Measurements from ENCODE around the gene TMEM132A. TPM values are rescaled to one million over a fixed set of nuclear protein-coding genes. Genes with fewer than 3 reads are reported as not detected.

TMEM132A gene
- total RNA-seq, 1 experiment from 2014 or later, result 84.2 TPM

DNA sequence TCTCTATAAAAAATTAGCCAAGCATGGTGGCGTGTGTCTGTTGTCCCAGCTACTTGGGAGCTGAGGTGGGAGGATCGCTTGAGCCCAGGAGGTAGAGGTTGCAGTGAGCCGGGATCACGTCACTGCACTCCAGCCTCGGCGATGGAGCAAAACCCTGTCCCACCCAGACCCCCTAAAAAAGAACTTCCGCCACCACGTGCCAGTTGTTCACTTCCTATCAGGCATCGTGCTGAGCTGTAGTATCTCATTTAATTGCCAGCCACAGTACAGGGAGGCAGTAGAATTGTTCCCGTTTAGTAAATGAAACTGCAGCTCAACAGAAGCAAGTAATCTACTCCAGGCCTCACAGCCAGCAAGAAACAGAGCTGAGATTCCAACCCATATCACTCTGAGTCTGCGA lies 3.0 kb upstream of the TMEM132A start:
- Histone ChIP-seq H3K27me3 (ENCODE audit: low read length) (no peaks in the 10 kb centered on the region), H3K9me2 (replicated peaks; ENCODE audit: low read length) (no peaks in the 10 kb centered on the region), H3K36me3 (ENCODE audit: low read depth, low read length) (peaks cover 27% of the 10 kb centered on the region; the same call in 1 of the 2 replicates), H2AFZ (ENCODE audit: low read length) (no peak overlapping the region), H4K20me1 (ENCODE audit: low read length) (peaks cover 7% of the 10 kb centered on the region), H3K9ac (ENCODE audit: low read length) (no peak overlapping the region), H3K4me2 (ENCODE audit: low read length) (no peak overlapping the region), H3K27ac (ENCODE audit: low read length) (no peak overlapping the region), H3K9me3 (ENCODE audit: low read length) (no peaks in the 10 kb centered on the region), H3K4me3 (ENCODE audit: low read length) (no peak overlapping the region), H3K4me1 (ENCODE audit: insufficient read depth, low read length) (peaks cover 44% of the 10 kb centered on the region), H3K79me2 (ENCODE audit: low read length) (peaks cover 48% of the 10 kb centered on the region), H3F3A (ENCODE audit: low read length, unreplicated experiment) (no peaks in the 10 kb centered on the region)
- ChIA-PET POLR2A (ENCODE audit: unreplicated experiment) (no interaction called here), CTCF (no interaction called here)
- TF ChIP-seq EZH2 (IDR thresholded peaks at IDR 0.05; ENCODE audit: low read length, unreplicated experiment), result no peak
- TF ChIP-seq, protein P1, sequence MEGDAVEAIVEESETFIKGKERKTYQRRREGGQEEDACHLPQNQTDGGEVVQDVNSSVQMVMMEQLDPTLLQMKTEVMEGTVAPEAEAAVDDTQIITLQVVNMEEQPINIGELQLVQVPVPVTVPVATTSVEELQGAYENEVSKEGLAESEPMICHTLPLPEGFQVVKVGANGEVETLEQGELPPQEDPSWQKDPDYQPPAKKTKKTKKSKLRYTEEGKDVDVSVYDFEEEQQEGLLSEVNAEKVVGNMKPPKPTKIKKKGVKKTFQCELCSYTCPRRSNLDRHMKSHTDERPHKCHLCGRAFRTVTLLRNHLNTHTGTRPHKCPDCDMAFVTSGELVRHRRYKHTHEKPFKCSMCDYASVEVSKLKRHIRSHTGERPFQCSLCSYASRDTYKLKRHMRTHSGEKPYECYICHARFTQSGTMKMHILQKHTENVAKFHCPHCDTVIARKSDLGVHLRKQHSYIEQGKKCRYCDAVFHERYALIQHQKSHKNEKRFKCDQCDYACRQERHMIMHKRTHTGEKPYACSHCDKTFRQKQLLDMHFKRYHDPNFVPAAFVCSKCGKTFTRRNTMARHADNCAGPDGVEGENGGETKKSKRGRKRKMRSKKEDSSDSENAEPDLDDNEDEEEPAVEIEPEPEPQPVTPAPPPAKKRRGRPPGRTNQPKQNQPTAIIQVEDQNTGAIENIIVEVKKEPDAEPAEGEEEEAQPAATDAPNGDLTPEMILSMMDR (conservative IDR thresholded peaks at IDR 0.05; ENCODE audit: low read depth, low read length), result no peak
- no peak for TF ChIP-seq EZH2phosphoT487 (IDR thresholded peaks at IDR 0.05; ENCODE audit: borderline replicate concordance, low read length)
- ATAC-seq, result no peak
- intact Hi-C loops (cut with micrococcal nuclease), result no loop called here
- no peak for DNase-seq
- no TSS peak for BruUV-seq (replicated peaks)

DNA sequence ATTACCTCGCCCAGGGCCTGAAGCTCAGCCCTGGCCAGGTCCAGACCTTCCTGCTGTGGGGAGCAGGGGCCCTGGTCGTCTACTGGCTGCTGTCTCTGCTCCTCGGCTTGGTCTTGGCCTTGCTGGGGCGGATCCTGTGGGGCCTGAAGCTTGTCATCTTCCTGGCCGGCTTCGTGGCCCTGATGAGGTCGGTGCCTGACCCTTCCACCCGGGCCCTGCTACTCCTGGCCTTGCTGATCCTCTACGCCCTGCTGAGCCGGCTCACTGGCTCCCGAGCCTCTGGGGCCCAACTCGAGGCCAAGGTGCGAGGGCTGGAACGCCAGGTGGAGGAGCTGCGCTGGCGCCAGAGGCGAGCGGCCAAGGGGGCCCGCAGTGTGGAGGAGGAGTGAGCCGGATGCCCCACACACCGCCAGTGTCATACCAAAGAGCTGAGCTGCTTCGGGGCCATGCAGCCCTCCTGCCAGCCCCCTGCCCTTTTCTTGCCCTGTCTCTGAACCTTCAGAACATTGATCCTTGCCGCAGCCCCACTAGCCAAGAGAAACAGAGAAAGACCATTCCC lies 2.4 kb upstream of the TMEM132A start:
- H3K4me1 ChIP-seq (ENCODE audit: insufficient read depth, low read length), result peaks cover 40% of the 10 kb centered on the region
- POLR2A ChIA-PET (ENCODE audit: unreplicated experiment), result no interaction called here
- H3K4me3 ChIP-seq (ENCODE audit: low read length), result no peak overlapping the region
- H3K9me3 ChIP-seq (ENCODE audit: low read length), result no peaks in the 10 kb centered on the region
- peaks cover 13% of the 10 kb centered on the region for H4K20me1 ChIP-seq (ENCODE audit: low read length)
- CTCF ChIA-PET, result no interaction called here
- H3K36me3 ChIP-seq (ENCODE audit: low read depth, low read length), result peaks cover 27% of the 10 kb centered on the region; the same call in 1 of the 2 replicates
- H3F3A ChIP-seq (ENCODE audit: low read length, unreplicated experiment), result no peaks in the 10 kb centered on the region
- ATAC-seq (no peak), DNase-seq (no peak)
- intact Hi-C loops (cut with micrococcal nuclease), result no loop called here
- TF ChIP-seq, protein P1 (conservative IDR thresholded peaks at IDR 0.05; ENCODE audit: low read depth, low read length), result no peak
- no peak for TF ChIP-seq EZH2phosphoT487 (IDR thresholded peaks at IDR 0.05; ENCODE audit: borderline replicate concordance, low read length)
- no peak for TF ChIP-seq EZH2 (IDR thresholded peaks at IDR 0.05; ENCODE audit: low read length, unreplicated experiment)
- no peaks in the 10 kb centered on the region for H3K9me2 ChIP-seq (replicated peaks; ENCODE audit: low read length)
- no peak overlapping the region for H3K27ac ChIP-seq (ENCODE audit: low read length)
- H3K27me3 ChIP-seq (ENCODE audit: low read length), result no peaks in the 10 kb centered on the region
- no peak overlapping the region for H3K9ac ChIP-seq (ENCODE audit: low read length)
- no TSS peak for BruUV-seq (replicated peaks)
- no peak overlapping the region for H3K4me2 ChIP-seq (ENCODE audit: low read length)
- peaks cover 42% of the 10 kb centered on the region for H3K79me2 ChIP-seq (ENCODE audit: low read length)
- no peak overlapping the region for H2AFZ ChIP-seq (ENCODE audit: low read length)

DNA sequence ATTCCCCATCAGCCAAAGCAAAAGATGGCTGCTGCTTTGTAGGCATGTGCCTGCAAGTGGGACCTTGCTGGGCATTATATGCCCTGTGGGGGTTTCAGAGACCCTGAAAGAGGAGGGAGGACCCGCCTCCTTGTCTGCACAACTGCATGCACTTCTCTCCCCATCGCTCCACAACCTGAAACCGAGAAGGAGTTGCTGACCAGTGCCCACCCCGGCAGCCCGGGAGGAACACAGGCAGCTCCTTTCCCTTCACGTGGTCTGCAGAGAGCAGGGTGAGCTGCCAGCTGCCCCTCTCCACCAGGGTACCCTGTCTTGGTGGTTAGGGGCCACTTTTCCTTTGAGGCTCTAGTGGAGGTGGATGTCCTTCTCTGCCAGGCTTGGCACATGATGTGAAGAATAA lies 1.4 kb upstream of the TMEM132A start:
- H3K27ac ChIP-seq (ENCODE audit: low read length), result no peak overlapping the region
- DNase-seq (no peak), ATAC-seq (no peak)
- H3F3A ChIP-seq (ENCODE audit: low read length, unreplicated experiment), result no peaks in the 10 kb centered on the region
- no peaks in the 10 kb centered on the region for H3K9me2 ChIP-seq (replicated peaks; ENCODE audit: low read length)
- no peak overlapping the region for H2AFZ ChIP-seq (ENCODE audit: low read length)
- POLR2A ChIA-PET (ENCODE audit: unreplicated experiment), result no interaction called here
- H3K36me3 ChIP-seq (ENCODE audit: low read depth, low read length), result peaks cover 26% of the 10 kb centered on the region; the same call in 1 of the 2 replicates
- H4K20me1 ChIP-seq (ENCODE audit: low read length), result peaks cover 13% of the 10 kb centered on the region
- BruUV-seq (replicated peaks), result TSS peak; percentile 26
- peaks cover 32% of the 10 kb centered on the region for H3K79me2 ChIP-seq (ENCODE audit: low read length)
- H3K9me3 ChIP-seq (ENCODE audit: low read length), result no peaks in the 10 kb centered on the region
- H3K4me2 ChIP-seq (ENCODE audit: low read length), result no peak overlapping the region
- no peak overlapping the region for H3K4me3 ChIP-seq (ENCODE audit: low read length)
- H3K4me1 ChIP-seq (ENCODE audit: insufficient read depth, low read length), result peaks cover 38% of the 10 kb centered on the region
- H3K27me3 ChIP-seq (ENCODE audit: low read length), result no peaks in the 10 kb centered on the region
- TF ChIP-seq, protein P1 (conservative IDR thresholded peaks at IDR 0.05; ENCODE audit: low read depth, low read length), result no peak
- TF ChIP-seq EZH2 (IDR thresholded peaks at IDR 0.05; ENCODE audit: low read length, unreplicated experiment) (no peak), EZH2phosphoT487 (IDR thresholded peaks at IDR 0.05; ENCODE audit: borderline replicate concordance, low read length) (no peak)
- CTCF ChIA-PET, result no interaction called here
- no peak overlapping the region for H3K9ac ChIP-seq (ENCODE audit: low read length)
- intact Hi-C loops (cut with micrococcal nuclease), result no loop called here

Data from PC-3 (cell line).